H1 (cell line): ENCODE data around the gene PCNX4. TPM values are rescaled to one million over a fixed set of nuclear protein-coding genes. Genes with fewer than 3 reads are reported as not detected.

Experiments used
- CTCF ChIA-PET: fragments of 300-600 bp; sonication (Branson Sonifier 250); formaldehyde crosslinking; loops from one replicate; lab custom pipeline; 2021; ENCODE audit not compliant: partially characterized antibody; lab: Charles Lee
- POLR2A ChIA-PET: fragments of 300-600 bp; sonication (Branson Sonifier 250); formaldehyde crosslinking; loops from one replicate; lab custom pipeline; 2021; ENCODE audit warnings: inconsistent platforms; ENCODE audit not compliant: partially characterized antibody; lab: Charles Lee
- DNase-seq, 2 experiments: peaks; one replicate each; pipeline versions ENCODE4 v3.0.0 to v3.0.0-alpha.2; 2010 to 2022; ENCODE audit warnings: low spot score in 2 of 2, low read depth in 1 of 2, mixed read lengths in 1 of 2
- FAIRE-seq: peaks from 2 replicates; lab custom pipeline; 2011; peaks lifted over from hg19 to GRCh38; lab: Jason Lieb, UNC
- H2AFZ ChIP-seq: 2 replicates; pipeline ENCODE4 v1.8.1; 2012; ENCODE audit warnings: low read length, inconsistent platforms
- H2AK5ac ChIP-seq: 2 replicates; pipeline ENCODE4 v1.6.1; 2013; ENCODE audit warnings: low read depth, low read length
- H2BK120ac ChIP-seq: replicated peaks from 2 replicates; pipeline ENCODE3; 2013; ENCODE audit warnings: low read depth, low read length, inconsistent platforms
- H2BK12ac ChIP-seq: 2 replicates; pipeline ENCODE4 v1.6.1; 2013; ENCODE audit warnings: low read depth, low read length
- H2BK15ac ChIP-seq: 2 replicates; pipeline ENCODE4 v1.6.1; 2013; ENCODE audit warnings: low read length
- H2BK20ac ChIP-seq: 2 replicates; pipeline ENCODE4 v1.6.1; 2013; ENCODE audit warnings: low read length
- H2BK5ac ChIP-seq: 2 replicates; pipeline ENCODE4 v1.6.1; 2013; ENCODE audit warnings: low read depth, low read length
- H3K14ac ChIP-seq: 2 replicates; pipeline ENCODE4 v1.6.1; 2013; ENCODE audit warnings: inconsistent platforms; ENCODE audit not compliant: insufficient read length
- H3K18ac ChIP-seq: 2 replicates; pipeline ENCODE4 v1.6.1; 2013; ENCODE audit warnings: low read length; ENCODE audit errors: extremely low read depth
- H3K23ac ChIP-seq: 2 replicates; pipeline ENCODE4 v1.6.1; 2013; ENCODE audit warnings: inconsistent platforms; ENCODE audit not compliant: insufficient read length
- H3K23me2 ChIP-seq: 2 replicates; pipeline ENCODE4 v1.6.1; 2013; ENCODE audit warnings: low read depth, low read length
- H3K27ac ChIP-seq: 2 replicates; pipeline ENCODE4 v1.6.1; 2011; ENCODE audit warnings: low read depth, low read length, inconsistent platforms
- H3K27me3 ChIP-seq, 4 experiments: replicated peaks in 1 of 4; 1 replicate in 1 of 4; 2 replicates in 3 of 4; pipeline versions ENCODE4 v1.6.1 to v1.8.1; 2011 to 2013; ENCODE audit warnings: low read length in 3 of 4, mild to moderate bottlenecking in 3 of 4, inconsistent platforms in 2 of 4, mixed read lengths in 2 of 4, moderate library complexity in 1 of 4; ENCODE audit not compliant: control insufficient read depth in 3 of 4, insufficient read depth in 3 of 4; ENCODE audit errors: extremely low read depth in 1 of 4
- H3K36me3 ChIP-seq, 4 experiments: 2 replicates each; pipeline versions ENCODE4 v1.6.1 to v1.8.1; 2011 to 2013; ENCODE audit warnings: mild to moderate bottlenecking in 4 of 4, low read length in 3 of 4, moderate library complexity in 2 of 4, control low read depth in 1 of 4, inconsistent platforms in 1 of 4; ENCODE audit not compliant: insufficient read depth in 4 of 4, control insufficient read depth in 2 of 4
- H3K4ac ChIP-seq: replicated peaks from 2 replicates; pipeline ENCODE3; 2013; ENCODE audit warnings: low read length, low read depth, mixed read lengths, inconsistent platforms; ENCODE audit not compliant: insufficient read length
- H3K4me1 ChIP-seq, 4 experiments: replicated peaks in 1 of 4; 1 replicate in 1 of 4; 2 replicates in 3 of 4; pipeline versions ENCODE4 v1.6.1 to v1.8.1; 2011 to 2013; ENCODE audit warnings: low read length in 3 of 4, inconsistent platforms in 2 of 4, mixed read lengths in 1 of 4; ENCODE audit not compliant: insufficient read depth in 4 of 4, control insufficient read depth in 3 of 4
- H3K4me2 ChIP-seq, 2 experiments: 2 replicates each; pipeline versions ENCODE4 v1.6.1 to v1.8.1; 2011 to 2013; ENCODE audit warnings: low read depth in 2 of 2, low read length in 2 of 2, control low read depth in 1 of 2, inconsistent platforms in 1 of 2, mild to moderate bottlenecking in 1 of 2; ENCODE audit not compliant: insufficient read depth in 1 of 2
- H3K4me3 ChIP-seq, 4 experiments: fragments of 200-600, 300-600 bp in 1 of 4; sonication (generic), shearing (Covaris generic), sonication (Bioruptor Twin) in 1 of 4; 2 replicates each; pipeline versions ENCODE4 v1.5.1 to v1.8.1; 2011 to 2016; ENCODE audit warnings: low read length in 4 of 4, low read depth in 3 of 4, control low read depth in 2 of 4, inconsistent platforms in 2 of 4, mild to moderate bottlenecking in 2 of 4, mixed read lengths in 1 of 4, moderate library complexity in 1 of 4; ENCODE audit not compliant: insufficient read depth in 2 of 4; ENCODE audit errors: extremely low read depth in 1 of 4
- H3K56ac ChIP-seq: replicated peaks from 2 replicates; pipeline ENCODE3; 2013; ENCODE audit warnings: low read depth, mild to moderate bottlenecking, mixed read lengths, low read length, inconsistent platforms; ENCODE audit not compliant: insufficient read length
- H3K79me1 ChIP-seq: 2 replicates; pipeline ENCODE4 v1.6.1; 2013; ENCODE audit warnings: low read depth, low read length, control low read depth
- H3K79me2 ChIP-seq, 2 experiments: 2 replicates each; pipeline versions ENCODE4 v1.6.1 to v1.8.1; 2012 to 2013; ENCODE audit warnings: low read length in 2 of 2, mild to moderate bottlenecking in 2 of 2, inconsistent platforms in 1 of 2; ENCODE audit not compliant: insufficient read depth in 2 of 2, control insufficient read depth in 1 of 2
- H3K9ac ChIP-seq, 4 experiments: replicated peaks in 1 of 4; 1 replicate in 1 of 4; 2 replicates in 3 of 4; pipeline versions ENCODE4 v1.6.1 to v1.8.1; 2011 to 2013; ENCODE audit warnings: low read depth in 3 of 4, low read length in 3 of 4, control low read depth in 2 of 4, mild to moderate bottlenecking in 2 of 4, moderate library complexity in 2 of 4, inconsistent platforms in 1 of 4; ENCODE audit errors: extremely low read depth in 1 of 4
- H3K9me3 ChIP-seq, 2 experiments: 2 replicates each; pipeline versions ENCODE4 v1.6.1 to v1.8.1; 2012 to 2013; ENCODE audit warnings: mild to moderate bottlenecking in 2 of 2, moderate library complexity in 2 of 2, control low read depth in 1 of 2, inconsistent platforms in 1 of 2, low read depth in 1 of 2, low read length in 1 of 2, mixed read lengths in 1 of 2; ENCODE audit not compliant: insufficient read depth in 2 of 2
- H4K20me1 ChIP-seq, 2 experiments: replicated peaks in 1 of 2; 2 replicates each; pipeline versions ENCODE3 to v1.8.1; 2011 to 2013; ENCODE audit warnings: inconsistent platforms in 2 of 2, low read length in 2 of 2, mild to moderate bottlenecking in 1 of 2; ENCODE audit not compliant: insufficient read depth in 2 of 2, control insufficient read depth in 1 of 2
- H4K5ac ChIP-seq: 2 replicates; pipeline ENCODE4 v1.6.1; 2013; ENCODE audit warnings: low read length, low read depth, mixed read lengths, inconsistent platforms; ENCODE audit not compliant: insufficient read length
- H4K8ac ChIP-seq: 2 replicates; pipeline ENCODE4 v1.8.0; 2013; ENCODE audit warnings: mild to moderate bottlenecking, moderate library complexity, low read length, inconsistent platforms; ENCODE audit not compliant: insufficient read depth; ENCODE audit errors: extremely low read depth
- H4K91ac ChIP-seq: replicated peaks from 2 replicates; pipeline ENCODE3; 2013; ENCODE audit warnings: low read length, mixed read lengths, inconsistent platforms; ENCODE audit not compliant: insufficient read length
- JUND ChIP-seq: IDR thresholded peaks from 2 replicates; pipeline ENCODE4 v1.6.1; 2011; ENCODE audit warnings: mild to moderate bottlenecking, improper control_type of control experiment, low read length
- WGBS, 2 experiments: shearing (Covaris generic) in 1 of 2; methylation state at CpG; one replicate each; pipeline versions ENCODE4 v1.1.6 to v1.1.7; 2013 to 2015; ENCODE audit warnings: low lambda C conversion rate in 2 of 2, mixed read lengths in 2 of 2, inconsistent platforms in 1 of 2, low coverage in 1 of 2, missing lambda C conversion rate in 1 of 2; ENCODE audit not compliant: insufficient replicate concordance in 2 of 2, insufficient coverage in 1 of 2, insufficient read length in 1 of 2; ENCODE audit errors: extremely low coverage in 1 of 2, missing lambda C conversion rate in 1 of 2; 5-methylcytosine and 5-hydroxymethylcytosine counted together
- polyA plus RNA-seq, 7 experiments: library from polyadenylated mRNA; depleted of rRNA in 3 of 7; stranded (reverse) in 5 of 7; unstranded in 2 of 7; fragments of >200 nt in 5 of 7; fragments of 200-250 nt in 2 of 7; gene quantifications; 1 replicate in 5 of 7; 2 replicates in 1 of 7; 4 replicates in 1 of 7; pipeline versions ENCODE4 v1.2.1 to v1.2.3, GENCODE V29; 2011 to 2013; ENCODE audit warnings: missing spikeins in 2 of 7, mixed read lengths in 2 of 7
- total RNA-seq: library from RNA; stranded (reverse); fragmentation: NEBNext Ultra II Directional; extraction: Animal tissue kit (Norgen Biotek cat#: 25700); gene quantifications from 2 replicates; pipeline ENCODE4 v1.2.1, GENCODE V29; 2021

PCNX4 gene
- total and polyA plus RNA-seq, 2 of the 8 experiments (the other 6 are each of a cell fraction or from before 2014, with no cell fraction given): 28.4 to 35.5 TPM

DNA sequence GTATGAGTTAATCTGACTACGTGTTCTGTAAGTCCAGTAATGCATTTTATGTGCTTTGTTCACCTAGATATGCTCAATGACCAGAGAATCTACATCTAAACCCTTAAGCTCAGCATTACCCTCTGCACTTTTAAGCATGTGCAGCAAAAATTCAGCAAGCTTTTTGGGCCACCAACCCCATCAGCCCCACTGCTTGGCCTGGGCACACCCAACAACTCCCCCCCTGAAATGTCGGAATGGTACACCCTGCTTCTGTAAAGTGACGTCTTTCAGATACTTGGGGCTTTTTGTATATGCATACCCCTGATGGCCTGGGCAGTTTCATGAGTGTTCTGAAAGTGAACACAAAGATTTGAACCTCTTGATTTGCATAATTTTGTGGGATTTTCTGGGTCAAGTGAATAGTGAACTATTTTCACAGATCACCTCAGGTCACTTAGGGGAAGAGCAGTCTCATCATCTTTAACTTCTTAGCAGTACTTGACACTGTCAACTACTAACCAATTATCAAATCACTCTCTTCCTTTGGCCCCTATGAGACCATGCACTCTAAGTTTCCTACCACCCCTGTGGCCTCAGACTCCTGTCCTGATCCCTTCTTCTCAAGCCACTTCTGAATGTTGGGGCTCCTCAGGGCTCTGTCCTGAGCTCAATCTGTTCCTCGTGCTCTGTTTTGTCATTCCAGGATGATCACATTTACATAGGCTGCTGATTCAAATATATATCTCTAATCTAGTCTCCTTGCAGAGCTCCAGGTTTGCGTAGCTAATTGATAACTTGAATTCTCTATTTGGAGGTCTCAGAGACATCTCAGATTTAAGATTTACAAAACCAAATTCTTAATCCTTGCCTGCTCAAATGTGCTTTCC, 121.0 kb downstream of the PCNX4 start:
- peaks cover 2% of the 10 kb centered on the region; the same call in 1 of the 2 replicates for H3K23me2 ChIP-seq
- no peak overlapping the region for H2BK20ac ChIP-seq
- peaks cover 0 to 8% (median 3%) of the 10 kb centered on the region in 4 experiments; a peak in 2 of 7 replicates for H3K4me1 ChIP-seq
- no peaks in the 10 kb centered on the region for H3K9me3 ChIP-seq
- no peak overlapping the region for H2BK5ac ChIP-seq
- no peak overlapping the region for H2BK12ac ChIP-seq
- FAIRE-seq (no peak), DNase-seq (no peak)
- H3K9ac ChIP-seq: no peak overlapping the region
- H3K18ac ChIP-seq: no peak overlapping the region
- no peak overlapping the region for H3K4me2 ChIP-seq
- POLR2A ChIA-PET: interaction anchor here (2.6 kb wide), 1 partner anchor 36 kb away, joined by 6 read pairs; the partner anchor contains the start of gene PPM1A
- H2BK120ac ChIP-seq: no peak overlapping the region
- no peak overlapping the region for H3K4me3 ChIP-seq
- H3K14ac ChIP-seq: no peak overlapping the region
- no peak overlapping the region for H3K4ac ChIP-seq
- H2BK15ac ChIP-seq: no peak overlapping the region
- no peaks in the 10 kb centered on the region for H3K36me3 ChIP-seq
- no peak overlapping the region for H2AFZ ChIP-seq
- H2AK5ac ChIP-seq: no peak overlapping the region
- H3K56ac ChIP-seq: no peak overlapping the region
- H4K8ac ChIP-seq: no peak overlapping the region
- no peaks in the 10 kb centered on the region for H3K79me2 ChIP-seq
- no peaks in the 10 kb centered on the region for H3K79me1 ChIP-seq
- CTCF ChIA-PET: interaction anchor here (1.1 kb wide), 1 partner anchor 29 kb away, joined by 3 read pairs; no protein-coding TSS in a partner anchor
- H3K27ac ChIP-seq: no peak overlapping the region
- H4K5ac ChIP-seq: no peak overlapping the region
- no peaks in the 10 kb centered on the region for H3K27me3 ChIP-seq
- 85% methylated on average over 5 of the region's 5 CpGs; no CpG with 5 or more reads in 1 of the 2 experiments for WGBS, 2 experiments
- no peak overlapping the region for H4K91ac ChIP-seq
- no peak overlapping the region for H3K23ac ChIP-seq
- H4K20me1 ChIP-seq: no peaks in the 10 kb centered on the region
- no peak for TF ChIP-seq JUND
